MCF 10A (cell line): ENCODE data around the gene CYB5A. TPM values are rescaled to one million over a fixed set of nuclear protein-coding genes. Genes with fewer than 3 reads are reported as not detected.

Experiments
- BruUV-seq: library from RNA; stranded (reverse); fragments of 400-500 nt; replicated peaks from 2 replicates; lab custom pipeline; 2021; lab: Mats Ljungman, UMichigan
- CTCF ChIA-PET: fragments of 300-600 bp; sonication (Branson Sonifier 250); formaldehyde crosslinking; extraction: SDS; loops from one replicate; lab custom pipeline; 2021; ENCODE audit warnings: antibody characterized with exemption, inconsistent platforms; lab: Yijun Ruan, JAX
- POLR2A ChIA-PET: fragments of 300-600, 350-650 bp; sonication (Branson Sonifier 250); formaldehyde crosslinking; extraction: SDS; loops from one replicate; lab custom pipeline; 2020; ENCODE audit warnings: antibody characterized with exemption, inconsistent platforms; lab: Yijun Ruan, JAX
- DNase-seq: peaks from one replicate; pipeline ENCODE4 v3.0.0-alpha.2; 2018; ENCODE audit not compliant: unreplicated experiment
- H3K27ac Mint-ChIP-seq: one replicate; pipeline ENCODE4 v1.8.0; 2022; ENCODE audit warnings: mild to moderate bottlenecking, low read depth, mixed read lengths; ENCODE audit not compliant: unreplicated experiment
- H3K27me3 Mint-ChIP-seq: one replicate; pipeline ENCODE4 v1.8.0; 2022; ENCODE audit warnings: mixed read lengths; ENCODE audit not compliant: insufficient read depth, unreplicated experiment
- H3K36me3 Mint-ChIP-seq: one replicate; pipeline ENCODE4 v1.8.0; 2022; ENCODE audit warnings: mild to moderate bottlenecking, moderate library complexity, mixed read lengths; ENCODE audit not compliant: insufficient read depth, unreplicated experiment
- H3K4me1 Mint-ChIP-seq: one replicate; pipeline ENCODE4 v1.8.0; 2022; ENCODE audit warnings: mixed read lengths; ENCODE audit not compliant: insufficient read depth, unreplicated experiment
- H3K4me3 Mint-ChIP-seq: one replicate; pipeline ENCODE4 v1.8.0; 2022; ENCODE audit warnings: mild to moderate bottlenecking, moderate library complexity, mixed read lengths; ENCODE audit not compliant: unreplicated experiment
- H3K9me3 Mint-ChIP-seq: one replicate; pipeline ENCODE4 v1.8.0; 2022; ENCODE audit warnings: mixed read lengths; ENCODE audit not compliant: unreplicated experiment
- CTCF ChIP-seq: fragments of 200-600 bp; IDR thresholded peaks from one replicate; pipeline ENCODE4 v1.8.0; 2022; ENCODE audit warnings: antibody characterized with exemption, mild to moderate bottlenecking; ENCODE audit not compliant: unreplicated experiment
- intact Hi-C: fragments of 100-400 bp; cut with micrococcal nuclease; formaldehyde crosslinking; loops from 2 replicates; pipeline ENCODE4 v1.14.1; 2022
- total RNA-seq: library from RNA; stranded (reverse); gene quantifications from 2 replicates; pipeline ENCODE4 v1.2.3, GENCODE V29; 2022

The CYB5A gene
- total RNA-seq, 1 experiment from 2014 or later, result 27.5 TPM

- intact Hi-C loops, result no loop called here
- no peak overlapping the region for H3K27ac Mint-ChIP-seq
- CTCF ChIA-PET, result interaction anchor here (1.8 kb wide), 1 partner anchor 91 kb away, joined by 9 read pairs; no protein-coding TSS in a partner anchor
- peak; percentile 55 for DNase-seq
- H3K4me1 Mint-ChIP-seq, result peaks cover 12% of the 10 kb centered on the region
- BruUV-seq, result no TSS peak
- POLR2A ChIA-PET, result interaction anchor here (0.6 kb wide), 1 partner anchor 13 kb away, joined by 3 read pairs; no protein-coding TSS in a partner anchor
- no peaks in the 10 kb centered on the region for H3K36me3 Mint-ChIP-seq
- H3K4me3 Mint-ChIP-seq, result no peak overlapping the region
- H3K27me3 Mint-ChIP-seq, result no peaks in the 10 kb centered on the region
- TF ChIP-seq CTCF, result no peak
- no peaks in the 10 kb centered on the region for H3K9me3 Mint-ChIP-seq
These were observed 2.6 kb downstream of the CYB5A start for GRCh38 chr18:74289137-74289536.

GRCh38 chr18:74288730-74289129 is 3.0 kb downstream of the CYB5A start:
- Mint-ChIP-seq H3K27ac (no peak overlapping the region), H3K4me3 (no peak overlapping the region), H3K9me3 (no peaks in the 10 kb centered on the region), H3K4me1 (peaks cover 12% of the 10 kb centered on the region), H3K36me3 (no peaks in the 10 kb centered on the region), H3K27me3 (no peaks in the 10 kb centered on the region)
- DNase-seq, result peak; percentile 29
- POLR2A ChIA-PET, result interaction anchor here (0.6 kb wide), 2 partner anchors 13 to 254 kb away, joined by 3 read pairs; no protein-coding TSS in a partner anchor
- TF ChIP-seq CTCF, result no peak
- BruUV-seq, result no TSS peak
- CTCF ChIA-PET, result no interaction called here
- intact Hi-C loops, result no loop called here

GRCh38 chr18:74288041-74288440 is 3.7 kb downstream of the CYB5A start:
- CTCF ChIA-PET, result no interaction called here
- DNase-seq, result no peak
- POLR2A ChIA-PET, result interaction anchor here (0.6 kb wide), 2 partner anchors 58 to 255 kb away, joined by 3 read pairs; no protein-coding TSS in a partner anchor
- Mint-ChIP-seq H3K27me3 (no peaks in the 10 kb centered on the region), H3K27ac (no peak overlapping the region), H3K9me3 (no peaks in the 10 kb centered on the region), H3K4me1 (peaks cover 17% of the 10 kb centered on the region), H3K36me3 (no peaks in the 10 kb centered on the region), H3K4me3 (no peak overlapping the region)
- intact Hi-C loops, result no loop called here
- BruUV-seq, result no TSS peak
- no peak for TF ChIP-seq CTCF

GRCh38 chr18:74286856-74287255 is 4.9 kb downstream of the CYB5A start:
- H3K27me3 Mint-ChIP-seq, result no peaks in the 10 kb centered on the region
- intact Hi-C loops, result loop anchor here (1.0 kb wide), 1 partner anchor 91 kb away; no protein-coding TSS in a partner anchor
- peak overlapping the region; percentile 35 for H3K27ac Mint-ChIP-seq
- ChIA-PET CTCF (no interaction called here), POLR2A (interaction anchor here (0.6 kb wide), 1 partner anchor 240 kb away, joined by 3 read pairs; no protein-coding TSS in a partner anchor)
- H3K4me1 Mint-ChIP-seq, result peaks cover 25% of the 10 kb centered on the region
- no peak overlapping the region for H3K4me3 Mint-ChIP-seq
- no peak for TF ChIP-seq CTCF
- DNase-seq, result no peak
- H3K9me3 Mint-ChIP-seq, result no peaks in the 10 kb centered on the region
- H3K36me3 Mint-ChIP-seq, result no peaks in the 10 kb centered on the region
- no TSS peak for BruUV-seq
